ENCODE results near the gene CRYM. TPM values are rescaled to one million over a fixed set of nuclear protein-coding genes. Genes with fewer than 3 reads are reported as not detected.

The CRYM gene
- total RNA-seq, 1 experiment from 2014 or later, result 4.9 TPM

- TF ChIP-seq ATF3 (IDR thresholded peaks at IDR 0.05), result no peak
- peak; percentile 77 for TF ChIP-seq MAX (IDR thresholded peaks at IDR 0.05)
- no peak for TF ChIP-seq JUND (IDR thresholded peaks at IDR 0.05)
- no peak for TF ChIP-seq FOSL1 (IDR thresholded peaks at IDR 0.05; ENCODE audit: low read depth)
- TF ChIP-seq POLR2A (IDR thresholded peaks at IDR 0.05; ENCODE audit: borderline replicate concordance, extremely low read depth, insufficient read depth, insufficient read length), result peak; percentile 64
Observed at GRCh38 chr16:21301168-21301894, 23.2 kb upstream of the CRYM start (continued).

GRCh38 chr16:21300309-21301167, 22.4 kb upstream of the CRYM start:
- Histone ChIP-seq H3K9ac (ENCODE audit: low read length) (peak overlapping the region; percentile 78), H3K27me3 (ENCODE audit: insufficient read depth, low read length) (no peaks in the 10 kb centered on the region), H3K36me3 (ENCODE audit: control insufficient read depth in 1 of 2, insufficient read depth in 2 of 2, low read length in 2 of 2) (no peaks in the 10 kb centered on the region), H3K9me2 (ENCODE audit: insufficient read depth) (no peaks in the 10 kb centered on the region), H3K79me2 (ENCODE audit: insufficient read depth, low read length) (no peaks in the 10 kb centered on the region; the same call in 1 of the 2 replicates), H3K4me2 (ENCODE audit: low read length) (peak overlapping the region; percentile 96), H4K20me1 (ENCODE audit: insufficient read depth) (no peaks in the 10 kb centered on the region), H2AFZ (ENCODE audit: low read depth, low read length, poor library complexity, severe bottlenecking) (no peak overlapping the region), H3K4me1 (ENCODE audit: control insufficient read depth in 1 of 2, insufficient read depth in 2 of 2, low read length in 2 of 2) (peaks cover 12 to 34% of the 10 kb centered on the region in 2 experiments), H3K4me3 (replicated peaks in 1 of 2; ENCODE audit: low read depth in 1 of 2, low read length in 2 of 2) (peak overlapping the region; percentile 63 to 74), H3K27ac (ENCODE audit: low read depth, low read length) (peak overlapping the region; percentile 85), H3K9me3 (ENCODE audit: control insufficient read depth in 1 of 2, insufficient read depth in 1 of 2, low read depth in 1 of 2, low read length in 2 of 2) (no peaks in the 10 kb centered on the region)
- TSS peak; percentile 79 for BruUV-seq (replicated peaks)
- intact Hi-C loops (cut with micrococcal nuclease), result loop anchor here (1.0 to 10.0 kb wide), 7 partner anchors 112 to 1024 kb away; partner anchors contain the start of genes DCUN1D3, ERI2, LYRM1 and REXO5
- CTCF ChIA-PET, result interaction anchor here (0.6 to 3.1 kb wide), 23 partner anchors 10 to 1019 kb away, joined by 3 to 101 read pairs (median 4); partner anchors contain the start of gene LDAF1
- ATAC-seq (peak; percentile 81), DNase-seq (ENCODE audit: low read depth, low spot score) (peak; percentile 100)
- RAD21 ChIA-PET (ENCODE audit: low non-redundant PET in 1 of 2, low total read pairs in 2 of 2, uncharacterized antibody in 2 of 2, unreplicated experiment in 2 of 2), result interaction anchor here (0.9 to 1.9 kb wide), 12 partner anchors 15 to 199 kb away, joined by 3 to 11 read pairs (median 6); partner anchors contain the start of gene LDAF1 (in 1 of the 2)
- POLR2A ChIA-PET, result interaction anchor here (0.7 to 2.1 kb wide), 9 partner anchors 112 to 451 kb away, joined by 3 to 18 read pairs (median 4); partner anchors contain the start of gene LDAF1
- TF ChIP-seq ZNF274 (IDR thresholded peaks at IDR 0.05; ENCODE audit: low read depth, low read length), result no peak
- peak; percentile 38 for TF ChIP-seq POLR2A (IDR thresholded peaks at IDR 0.05; ENCODE audit: borderline replicate concordance, extremely low read depth, insufficient read depth, insufficient read length)
- peak; percentile 93 for TF ChIP-seq CBX3 (IDR thresholded peaks at IDR 0.05; ENCODE audit: low read depth)
- TF ChIP-seq SP1 (IDR thresholded peaks at IDR 0.05; ENCODE audit: low read depth), result peak; percentile 87
- TF ChIP-seq REST (IDR thresholded peaks at IDR 0.05; ENCODE audit: low read depth), result no peak
- peak; percentile 85 for TF ChIP-seq ZBTB33 (IDR thresholded peaks at IDR 0.05; ENCODE audit: extremely low read depth, insufficient replicate concordance, low read length)
- peak; percentile 77 for TF ChIP-seq SIN3A (IDR thresholded peaks at IDR 0.05; ENCODE audit: low read depth)
- TF ChIP-seq RAD21 (IDR thresholded peaks at IDR 0.05; ENCODE audit: low read depth), result peak; percentile 99
- TF ChIP-seq SRF (IDR thresholded peaks at IDR 0.05; ENCODE audit: low read depth), result peak; percentile 63
- peak; percentile 80; the same call in 1 of the 2 replicates for TF ChIP-seq MAX (IDR thresholded peaks at IDR 0.05)
